PC-9 (cell line): ENCODE measurements around the gene CYP11A1. TPM values are rescaled to one million over a fixed set of nuclear protein-coding genes. Genes with fewer than 3 reads are reported as not detected.

Experiments used
- BruUV-seq: library from RNA; stranded (reverse); fragments of 400-500 nt; replicated peaks from 2 replicates; lab custom pipeline; 2021; lab: Mats Ljungman, UMichigan
- CTCF ChIA-PET: fragments of 300-600 bp; sonication (Branson Sonifier 250); formaldehyde crosslinking; loops from one replicate; lab custom pipeline; 2022; ENCODE audit warnings: antibody characterized with exemption; lab: Charles Lee
- POLR2A ChIA-PET: fragments of 300-600 bp; sonication (Branson Sonifier 250); formaldehyde crosslinking; loops from one replicate; lab custom pipeline; 2022; ENCODE audit warnings: antibody characterized with exemption; ENCODE audit not compliant: unreplicated experiment; lab: Charles Lee
- DNase-seq, 2 experiments: peaks; one replicate each; pipeline versions ENCODE4 v3.0.0 to v3.0.0-alpha.2; 2015 to 2022; ENCODE audit warnings: mixed read lengths in 1 of 2
- H2AFZ ChIP-seq: fragments of 200-600 bp; sonication (generic); 2 replicates; pipeline ENCODE4 v1.8.1; 2017; ENCODE audit warnings: antibody characterized with exemption
- H3F3A ChIP-seq: fragments of 200-600 bp; sonication (generic); 2 replicates; pipeline ENCODE4 v1.8.1; 2017; ENCODE audit warnings: antibody characterized with exemption, mild to moderate bottlenecking, low read depth; ENCODE audit not compliant: insufficient read depth
- H3K27ac ChIP-seq: fragments of 200-600 bp; sonication (generic); 2 replicates; pipeline ENCODE4 v1.6.1; 2016; ENCODE audit warnings: mixed run types
- H3K27me3 ChIP-seq: fragments of 200-600 bp; sonication (generic); 2 replicates; pipeline ENCODE4 v1.6.1; 2016; ENCODE audit warnings: low read depth, mixed run types; ENCODE audit not compliant: insufficient read depth
- H3K36me3 ChIP-seq: fragments of 200-600 bp; sonication (generic); 2 replicates; pipeline ENCODE4 v1.6.1; 2016; ENCODE audit warnings: low read depth, mixed run types
- H3K4me1 ChIP-seq: fragments of 200-600 bp; sonication (generic); replicated peaks from 2 replicates; pipeline ENCODE4 v1.6.1; 2016; ENCODE audit warnings: mixed run types; ENCODE audit not compliant: insufficient read depth
- H3K4me2 ChIP-seq: fragments of 200-600 bp; sonication (generic); 2 replicates; pipeline ENCODE4 v1.6.1; 2017; ENCODE audit warnings: mixed run types
- H3K4me3 ChIP-seq: fragments of 200-600 bp; sonication (generic); 2 replicates; pipeline ENCODE4 v1.6.1; 2016; ENCODE audit warnings: mixed run types
- H3K79me2 ChIP-seq: fragments of 200-600 bp; sonication (generic); 2 replicates; pipeline ENCODE4 v1.6.1; 2017; ENCODE audit warnings: low read depth, mixed run types
- H3K9me2 ChIP-seq: fragments of 200-600 bp; sonication (generic); 2 replicates; pipeline ENCODE4 v1.8.1; 2017; ENCODE audit warnings: mild to moderate bottlenecking; ENCODE audit not compliant: insufficient read depth
- H3K9me3 ChIP-seq: fragments of 200-600 bp; sonication (generic); 2 replicates; pipeline ENCODE4 v1.8.1; 2016; ENCODE audit warnings: low read depth; ENCODE audit not compliant: insufficient read depth
- H4K20me1 ChIP-seq: fragments of 200-600 bp; sonication (generic); 2 replicates; pipeline ENCODE4 v1.8.1; 2017; ENCODE audit not compliant: insufficient read depth
- CTCF ChIP-seq: fragments of 200-600 bp; sonication (generic); conservative IDR thresholded peaks from 2 replicates; pipeline ENCODE4 v1.6.1; 2017; ENCODE audit warnings: mixed run types, antibody characterized with exemption, mild to moderate bottlenecking, moderate library complexity
- EZH2 ChIP-seq: fragments of 200-600 bp; sonication (generic); IDR thresholded peaks from 2 replicates; pipeline ENCODE4 v1.8.0; 2017; ENCODE audit warnings: antibody characterized with exemption, low read depth
- intact Hi-C: fragments of 100-400 bp; cut with micrococcal nuclease; formaldehyde crosslinking; loops from one replicate; pipeline ENCODE4 v1.10.0; 2022; ENCODE audit not compliant: unreplicated experiment
- total RNA-seq: library from RNA; stranded (reverse); gene quantifications from 2 replicates; pipeline ENCODE4 v1.2.3, GENCODE V29; 2021

CYP11A1 gene
- total RNA-seq, 1 experiment from 2014 or later = 7.1 TPM

- no peaks in the 10 kb centered on the region for H3K79me2 ChIP-seq
- H3K9me3 ChIP-seq = no peaks in the 10 kb centered on the region
- no peak overlapping the region for H3K4me2 ChIP-seq
- H3K4me1 ChIP-seq = peaks cover 3% of the 10 kb centered on the region; the same call in 1 of the 2 replicates
- intact Hi-C loops = no loop called here
- no peak for DNase-seq
- no TSS peak for BruUV-seq
- no peaks in the 10 kb centered on the region for H3K9me2 ChIP-seq
- no peak overlapping the region for H3K27ac ChIP-seq
- H4K20me1 ChIP-seq = no peaks in the 10 kb centered on the region
- TF ChIP-seq EZH2 = no peak
- TF ChIP-seq CTCF = no peak
- POLR2A ChIA-PET = no interaction called here
- H3F3A ChIP-seq = peaks cover 5% of the 10 kb centered on the region; the same call in 1 of the 2 replicates
- no peak overlapping the region for H3K4me3 ChIP-seq
- H2AFZ ChIP-seq = no peak overlapping the region
- H3K36me3 ChIP-seq = no peaks in the 10 kb centered on the region
- CTCF ChIA-PET = interaction anchor here (0.6 to 1.3 kb wide), 5 partner anchors 8 to 1297 kb away, joined by 3 to 10 read pairs (median 4); no protein-coding TSS in a partner anchor
- no peaks in the 10 kb centered on the region for H3K27me3 ChIP-seq
Observed at GRCh38 chr15:74312445-74313007, 54.9 kb downstream of the CYP11A1 start.

GRCh38 chr15:74311734-74312444 lies 55.6 kb downstream of the CYP11A1 start:
- H4K20me1 ChIP-seq = no peaks in the 10 kb centered on the region
- H2AFZ ChIP-seq = no peak overlapping the region
- H3K79me2 ChIP-seq = no peaks in the 10 kb centered on the region
- no TSS peak for BruUV-seq
- no peaks in the 10 kb centered on the region for H3K36me3 ChIP-seq
- H3K4me2 ChIP-seq = no peak overlapping the region
- no peaks in the 10 kb centered on the region for H3F3A ChIP-seq
- POLR2A ChIA-PET = no interaction called here
- no peaks in the 10 kb centered on the region for H3K9me2 ChIP-seq
- H3K9me3 ChIP-seq = no peaks in the 10 kb centered on the region
- no peak overlapping the region for H3K27ac ChIP-seq
- no peak for TF ChIP-seq EZH2
- TF ChIP-seq CTCF = peak; percentile 69
- DNase-seq = peak in 1 of 2 experiments; percentile 25
- H3K4me3 ChIP-seq = no peak overlapping the region
- intact Hi-C loops = no loop called here
- CTCF ChIA-PET = interaction anchor here (0.6 to 1.4 kb wide), 7 partner anchors 9 to 1297 kb away, joined by 3 to 10 read pairs (median 4); no protein-coding TSS in a partner anchor
- H3K4me1 ChIP-seq = peaks cover 6% of the 10 kb centered on the region; the same call in 1 of the 2 replicates
- no peaks in the 10 kb centered on the region for H3K27me3 ChIP-seq

GRCh38 chr15:74307827-74308811 lies 59.3 kb downstream of the CYP11A1 start:
- Histone ChIP-seq H3K27me3 (no peaks in the 10 kb centered on the region), H3K4me3 (no peak overlapping the region), H3K4me1 (peaks cover 6% of the 10 kb centered on the region; the same call in 1 of the 2 replicates), H3K9me3 (no peaks in the 10 kb centered on the region), H4K20me1 (no peaks in the 10 kb centered on the region), H3F3A (no peaks in the 10 kb centered on the region), H3K27ac (no peak overlapping the region), H3K79me2 (no peaks in the 10 kb centered on the region), H3K36me3 (no peaks in the 10 kb centered on the region), H3K4me2 (no peak overlapping the region), H2AFZ (no peak overlapping the region), H3K9me2 (no peaks in the 10 kb centered on the region)
- peak; percentile 59 to 68 for DNase-seq
- ChIA-PET CTCF (interaction anchor here (0.5 to 1.9 kb wide), 18 partner anchors 12 to 434 kb away, joined by 3 to 26 read pairs (median 6); partner anchors contain the start of genes CCDC33, ISLR2 and STRA6), POLR2A (interaction anchor here (0.7 to 0.9 kb wide), 2 partner anchors 68 to 180 kb away, joined by 3 to 6 read pairs; no protein-coding TSS in a partner anchor)
- intact Hi-C loops = loop anchor here (1.0 to 5.0 kb wide), 3 partner anchors 105 to 336 kb away; partner anchors contain the start of gene STRA6
- TF ChIP-seq EZH2 (no peak), CTCF (peak; percentile 84)
- no TSS peak for BruUV-seq
